Measurements from ENCODE around the gene SNORC. TPM values are rescaled to one million over a fixed set of nuclear protein-coding genes. Genes with fewer than 3 reads are reported as not detected.
A peak's percentile ranks its signal among the peaks of the same experiment; 100 is the strongest.

SNORC gene
- polyA plus RNA-seq, 3 donors, result 0.61 TPM; not detected in 2

DNA sequence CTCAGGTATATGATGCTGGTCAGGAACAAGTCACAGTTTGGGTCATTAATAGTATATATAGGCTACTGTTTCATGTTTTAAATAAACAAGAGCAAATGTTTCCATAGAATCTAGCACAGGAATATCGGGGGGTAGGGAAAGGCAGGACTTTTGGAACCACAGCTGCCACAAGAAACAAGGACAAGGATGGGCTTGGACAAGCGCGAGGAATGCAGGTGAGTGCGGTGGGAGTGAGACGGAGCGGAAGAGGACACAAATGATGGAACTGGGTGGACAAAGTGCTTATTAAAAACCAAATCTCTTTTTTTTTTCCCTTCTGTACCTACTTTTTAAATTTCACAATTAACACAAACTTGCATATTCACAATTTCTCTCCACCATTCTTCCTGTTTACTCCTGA lies 49.1 kb downstream of the SNORC start:
- Histone ChIP-seq H3K4me3 (replicated peaks in 1 of 3; ENCODE audit: low read depth in 2 of 3, low read length in 3 of 3) (no peak overlapping the region), H2AFZ (ENCODE audit: insufficient read depth, low read depth, low read length, poor library complexity, severe bottlenecking) (no peak overlapping the region), H3K27ac (ENCODE audit: low read depth in 1 of 2, low read length in 2 of 2) (no peak overlapping the region), H3K79me2 (ENCODE audit: insufficient read depth, low read length) (no peaks in the 10 kb centered on the region), H3K27me3 (ENCODE audit: control insufficient read depth in 2 of 2, insufficient read depth in 2 of 2, low read length in 2 of 2) (peaks cover 4 to 8% of the 10 kb centered on the region in 2 donors), H3K4me2 (replicated peaks; ENCODE audit: extremely low read depth, low read length, poor library complexity, severe bottlenecking) (no peak overlapping the region), H3K36me3 (replicated peaks in 1 of 2; ENCODE audit: control insufficient read depth in 1 of 2, insufficient read depth in 2 of 2, low read length in 2 of 2) (no peaks in the 10 kb centered on the region), H3K9ac (ENCODE audit: insufficient read depth, low read length, poor library complexity, severe bottlenecking) (no peak overlapping the region), H3K9me3 (replicated peaks in 1 of 2; ENCODE audit: control insufficient read depth in 1 of 2, insufficient read depth in 1 of 2, low read length in 2 of 2) (no peaks in the 10 kb centered on the region), H4K20me1 (ENCODE audit: insufficient read depth, low read length) (no peaks in the 10 kb centered on the region), H3K4me1 (ENCODE audit: control insufficient read depth in 1 of 2, insufficient read depth in 2 of 2, low read length in 2 of 2) (no peaks in the 10 kb centered on the region)
- Mint-ChIP-seq H3K4me1 (no peaks in the 10 kb centered on the region), H3K9me3 (peaks cover 0 to 3% (median 0%) of the 10 kb centered on the region in 7 donors), H3K4me3 (peak overlapping the region in 1 of 2 donors; percentile 58), H3K36me3 (no peaks in the 10 kb centered on the region), H3K27me3 (ENCODE audit: low read depth in 3 of 3) (peaks cover 16 to 55% (median 24%) of the 10 kb centered on the region in 3 donors), H3K27ac (no peak overlapping the region)
- TF ChIP-seq, protein P1, sequence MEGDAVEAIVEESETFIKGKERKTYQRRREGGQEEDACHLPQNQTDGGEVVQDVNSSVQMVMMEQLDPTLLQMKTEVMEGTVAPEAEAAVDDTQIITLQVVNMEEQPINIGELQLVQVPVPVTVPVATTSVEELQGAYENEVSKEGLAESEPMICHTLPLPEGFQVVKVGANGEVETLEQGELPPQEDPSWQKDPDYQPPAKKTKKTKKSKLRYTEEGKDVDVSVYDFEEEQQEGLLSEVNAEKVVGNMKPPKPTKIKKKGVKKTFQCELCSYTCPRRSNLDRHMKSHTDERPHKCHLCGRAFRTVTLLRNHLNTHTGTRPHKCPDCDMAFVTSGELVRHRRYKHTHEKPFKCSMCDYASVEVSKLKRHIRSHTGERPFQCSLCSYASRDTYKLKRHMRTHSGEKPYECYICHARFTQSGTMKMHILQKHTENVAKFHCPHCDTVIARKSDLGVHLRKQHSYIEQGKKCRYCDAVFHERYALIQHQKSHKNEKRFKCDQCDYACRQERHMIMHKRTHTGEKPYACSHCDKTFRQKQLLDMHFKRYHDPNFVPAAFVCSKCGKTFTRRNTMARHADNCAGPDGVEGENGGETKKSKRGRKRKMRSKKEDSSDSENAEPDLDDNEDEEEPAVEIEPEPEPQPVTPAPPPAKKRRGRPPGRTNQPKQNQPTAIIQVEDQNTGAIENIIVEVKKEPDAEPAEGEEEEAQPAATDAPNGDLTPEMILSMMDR (IDR thresholded peaks at IDR 0.05), result no peak
- 100% methylated on average over 1 of the region's 6 CpGs for WGBS (ENCODE audit: insufficient coverage)
- intact Hi-C loops (cut with micrococcal nuclease), result no loop called here
- no peak for DNase-seq

DNA sequence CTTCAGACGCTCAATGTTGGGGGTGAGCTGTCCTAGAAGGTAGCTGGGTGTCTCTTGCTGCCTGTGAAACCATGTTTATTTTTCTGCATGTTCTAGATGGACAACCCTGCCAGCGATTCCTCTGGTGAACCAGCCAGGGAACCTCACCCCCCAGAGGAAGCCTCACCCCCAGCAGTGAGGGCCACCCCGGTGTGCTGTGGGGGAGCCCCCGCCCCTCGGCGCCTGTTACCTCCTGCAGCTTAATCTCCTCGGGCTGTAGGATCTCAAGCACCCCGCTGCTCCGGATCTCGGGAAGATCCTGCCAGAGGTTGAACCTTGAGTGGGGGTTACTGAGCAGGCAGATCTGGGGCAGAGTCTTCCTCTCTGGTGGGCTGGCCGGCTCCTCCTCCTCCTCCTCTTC lies 50.0 kb downstream of the SNORC start:
- Histone ChIP-seq H3K9me3 (replicated peaks in 1 of 2; ENCODE audit: control insufficient read depth in 1 of 2, insufficient read depth in 1 of 2, low read length in 2 of 2) (peaks cover 0 to 3% of the 10 kb centered on the region in 2 donors), H3K9ac (ENCODE audit: insufficient read depth, low read length, poor library complexity, severe bottlenecking) (no peak overlapping the region), H3K36me3 (replicated peaks in 1 of 2; ENCODE audit: control insufficient read depth in 1 of 2, insufficient read depth in 2 of 2, low read length in 2 of 2) (no peaks in the 10 kb centered on the region), H3K4me2 (replicated peaks; ENCODE audit: extremely low read depth, low read length, poor library complexity, severe bottlenecking) (no peak overlapping the region), H2AFZ (ENCODE audit: insufficient read depth, low read depth, low read length, poor library complexity, severe bottlenecking) (no peak overlapping the region), H3K4me3 (replicated peaks in 1 of 3; ENCODE audit: low read depth in 2 of 3, low read length in 3 of 3) (no peak overlapping the region), H3K4me1 (ENCODE audit: control insufficient read depth in 1 of 2, insufficient read depth in 2 of 2, low read length in 2 of 2) (no peaks in the 10 kb centered on the region), H3K79me2 (ENCODE audit: insufficient read depth, low read length) (no peaks in the 10 kb centered on the region), H4K20me1 (ENCODE audit: insufficient read depth, low read length) (no peaks in the 10 kb centered on the region), H3K27me3 (ENCODE audit: control insufficient read depth in 2 of 2, insufficient read depth in 2 of 2, low read length in 2 of 2) (peaks cover 8 to 17% of the 10 kb centered on the region in 2 donors), H3K27ac (ENCODE audit: low read depth in 1 of 2, low read length in 2 of 2) (no peak overlapping the region)
- WGBS (ENCODE audit: insufficient coverage), result 93% methylated on average over 2 of the region's 11 CpGs
- Mint-ChIP-seq H3K27ac (no peak overlapping the region), H3K4me3 (no peak overlapping the region), H3K36me3 (no peaks in the 10 kb centered on the region), H3K4me1 (no peaks in the 10 kb centered on the region), H3K27me3 (ENCODE audit: low read depth in 3 of 3) (peaks cover 19 to 57% (median 26%) of the 10 kb centered on the region in 3 donors), H3K9me3 (peaks cover 0 to 7% (median 5%) of the 10 kb centered on the region in 7 donors)
- TF ChIP-seq, protein P1 (IDR thresholded peaks at IDR 0.05), result no peak
- DNase-seq, result no peak
- intact Hi-C loops (cut with micrococcal nuclease), result no loop called here

All from CD14-positive monocyte (primary cell).